SH-SY5Y (cell line): ENCODE results near the gene ZNF740.

Source experiments
- GATA2 ChIP-seq: IDR thresholded peaks from 2 replicates; pipeline ENCODE4 v1.6.1; 2011; ENCODE audit warnings: mild to moderate bottlenecking, low read depth, low read length
- GATA3 ChIP-seq: IDR thresholded peaks from 2 replicates; pipeline ENCODE4 v1.6.1; 2011; ENCODE audit warnings: low read depth, mild to moderate bottlenecking, low read length, moderate library complexity

GRCh38 chr12:53181935-53182334, 1.4 kb downstream of the ZNF740 start:
- TF ChIP-seq GATA2 (no peak), GATA3 (no peak)
